Panc1 (cell line): ENCODE results near the gene COA7. TPM values are rescaled to one million over a fixed set of nuclear protein-coding genes. Genes with fewer than 3 reads are reported as not detected.

Experiments used
- ATAC-seq: fragments of 200-7000 bp; cut with Tn5 transposase; 2 replicates; pipeline ENCODE4 v1.9.1; 2020; ENCODE audit warnings: mild to moderate bottlenecking, moderate library complexity
- Bru-seq: library from RNA; stranded (reverse); fragments of 400-500 nt; gene quantifications from one replicate; lab custom pipeline; 2021; lab: Mats Ljungman, UMichigan
- BruChase-seq, 2 experiments: library from RNA; stranded (reverse); fragments of 400-500 nt; gene quantifications; one replicate each; lab custom pipeline; 2021; lab: Mats Ljungman, UMichigan
- BruUV-seq: library from RNA; stranded (reverse); fragments of 400-500 nt; replicated peaks from 2 replicates; lab custom pipeline; 2021; lab: Mats Ljungman, UMichigan
- CTCF ChIA-PET: fragments of 300-600 bp; sonication (Branson Sonifier 250); formaldehyde crosslinking; loops from one replicate; lab custom pipeline; 2022; ENCODE audit warnings: antibody characterized with exemption; lab: Charles Lee
- POLR2A ChIA-PET: fragments of 300-600 bp; sonication (Branson Sonifier 250); formaldehyde crosslinking; loops from one replicate; lab custom pipeline; 2022; ENCODE audit warnings: antibody characterized with exemption; lab: Charles Lee
- DNase-seq: peaks from one replicate; pipeline ENCODE4 v3.0.0-alpha.2; 2010; ENCODE audit warnings: low read depth, low spot score
- H3K27ac ChIP-seq: 2 replicates; pipeline ENCODE4 v1.5.1; 2011; ENCODE audit warnings: mild to moderate bottlenecking, low read length, inconsistent platforms
- H3K27me3 ChIP-seq: fragments of 200-500 bp; sonication (Bioruptor generic); 2 replicates; pipeline ENCODE4 v1.6.0; 2014; ENCODE audit warnings: low read length, inconsistent platforms; ENCODE audit not compliant: control insufficient read depth, insufficient read depth
- H3K36me3 ChIP-seq: fragments of 200-500 bp; sonication (Bioruptor generic); 2 replicates; pipeline ENCODE4 v1.5.1; 2014; ENCODE audit warnings: inconsistent platforms, mild to moderate bottlenecking, low read length, moderate library complexity; ENCODE audit not compliant: control insufficient read depth, insufficient read depth
- H3K4me1 ChIP-seq: 2 replicates; pipeline ENCODE4 v1.5.1; 2011; ENCODE audit warnings: inconsistent platforms, mild to moderate bottlenecking, low read length, moderate library complexity; ENCODE audit not compliant: control insufficient read depth, insufficient read depth
- H3K4me3 ChIP-seq, 2 experiments: 2 replicates each; pipeline ENCODE4 v1.5.1; 2011 to 2012; ENCODE audit warnings: low read depth in 2 of 2, low read length in 2 of 2, mild to moderate bottlenecking in 2 of 2, inconsistent platforms in 1 of 2, moderate library complexity in 1 of 2
- H3K9me3 ChIP-seq: fragments of 200-500 bp; sonication (Bioruptor generic); 2 replicates; pipeline ENCODE4 v1.5.1; 2014; ENCODE audit warnings: low read depth, mild to moderate bottlenecking, inconsistent platforms, low read length, moderate library complexity; ENCODE audit not compliant: control insufficient read depth, insufficient read depth
- POLR2AphosphoS5 ChIP-seq: IDR thresholded peaks from 2 replicates; pipeline ENCODE4 v1.6.1; 2012; ENCODE audit warnings: mild to moderate bottlenecking, low read depth, low read length, moderate library complexity
- TCF7L2 ChIP-seq: IDR thresholded peaks from 2 replicates; pipeline ENCODE4 v1.6.1; 2011; ENCODE audit warnings: mild to moderate bottlenecking, low read depth, low read length, inconsistent platforms
- in situ Hi-C: cut with HindIII; loops from 2 replicates; pipeline ENCODE4 v1.10.0; 2016; ENCODE audit warnings: low sequenced_read_pairs, low pct_unique_long_range_greater_than_20kb
- intact Hi-C: fragments of 100-400 bp; cut with micrococcal nuclease; formaldehyde crosslinking; loops from one replicate; pipeline ENCODE4 v1.10.0; 2022; ENCODE audit not compliant: unreplicated experiment
- long read RNA-seq: library from polyadenylated mRNA; unstranded; transcript quantifications from one replicate; pipeline ENCODE4 v2.0.0, GENCODE V29; 2021; ENCODE audit not compliant: unreplicated experiment
- polyA plus RNA-seq: library from polyadenylated mRNA; unstranded; fragments of >200 nt; gene quantifications from one replicate; pipeline ENCODE4 v1.2.1, GENCODE V29; 2012; ENCODE audit warnings: missing spikeins; ENCODE audit not compliant: insufficient read length
- total RNA-seq: library from RNA; stranded (reverse); gene quantifications from one replicate; pipeline ENCODE4 v1.2.1, GENCODE V29; 2021; ENCODE audit not compliant: unreplicated experiment
- TF ChIP-seq, protein P1 (sequence below), 2 experiments: IDR thresholded peaks; 2 replicates each; pipeline ENCODE4 v1.6.1; 2011 to 2012; ENCODE audit warnings: low read depth in 2 of 2, control low read depth in 1 of 2, low read length in 1 of 2, mild to moderate bottlenecking in 1 of 2, moderate library complexity in 1 of 2; ENCODE audit not compliant: insufficient read depth in 1 of 2
- TF ChIP-seq, protein P2 (sequence below): fragments of 450-650 bp; IDR thresholded peaks from 2 replicates; pipeline ENCODE4 v1.5.1; 2017; ENCODE audit warnings: mild to moderate bottlenecking

COA7 gene
- total RNA-seq (44.9 TPM), Bru-seq, nascent RNA (percentile 89 among the genes with signal in this experiment), BruChase-seq, experiment 1, labeled RNA remaining after a 2-hour chase (percentile 96 among the genes with signal in this experiment), BruChase-seq, experiment 2, labeled RNA remaining after a 6-hour chase (percentile 87 among the genes with signal in this experiment)
- 26.8 TPM for polyA plus RNA-seq
- long read RNA-seq, full-length matches to known transcripts = 36 of 52 reads
- long read RNA-seq, partial matches to known transcripts = 0 of 52 reads
- long read RNA-seq, other reads (novel, unspliced or antisense) = 16 of 52 reads

DNA sequence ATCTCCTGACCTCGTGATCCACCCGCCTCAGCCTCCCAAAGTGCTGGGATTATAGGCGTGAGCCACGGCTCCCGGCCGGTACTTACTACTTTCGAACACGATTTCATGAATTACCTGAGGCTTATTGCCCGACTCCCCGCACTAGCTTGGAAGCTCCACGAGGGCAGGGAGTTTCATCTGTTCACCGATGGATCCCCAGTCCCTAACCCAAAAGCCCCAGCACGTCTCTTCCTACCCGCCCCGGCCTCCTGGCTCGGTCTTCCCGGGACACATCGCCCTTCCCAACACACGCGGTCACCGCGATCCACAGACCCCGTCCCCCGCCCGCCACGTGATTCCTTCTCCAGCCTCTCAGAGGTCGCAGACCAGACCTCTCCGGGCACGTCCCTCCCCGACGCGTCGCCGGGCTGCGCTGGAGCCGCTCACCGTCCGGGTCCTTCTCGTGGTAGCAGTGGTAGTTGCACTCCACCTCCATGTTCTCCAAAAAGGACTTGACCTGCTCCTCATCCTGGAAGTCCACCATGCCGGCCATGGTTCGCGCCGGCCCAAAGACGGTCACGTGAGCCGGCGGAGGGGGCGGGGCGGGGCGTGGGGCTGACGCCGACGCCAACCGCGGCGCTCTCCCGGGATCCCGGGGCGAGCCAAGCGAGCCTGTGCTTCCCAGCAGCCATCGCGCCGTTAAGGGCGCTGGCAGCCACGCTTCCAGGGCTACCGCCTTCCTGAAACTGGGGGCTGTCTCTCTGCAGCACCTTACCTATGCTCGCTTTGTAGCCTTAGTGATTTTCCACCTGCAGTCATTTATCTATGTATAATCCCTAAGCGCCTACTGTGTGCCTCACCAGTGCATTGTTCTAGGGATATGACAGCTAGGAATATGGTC lies at the start of gene COA7:
Gene COA7 (minus strand): TSS at position 553 of the 880 bp plus-strand sequence. CDS start 21 bp downstream, at position 532.
- H3K36me3 ChIP-seq = no peaks in the 10 kb centered on the region
- CTCF ChIA-PET = no interaction called here
- peak within 1 kb of the TSS; percentile 85 for H3K4me3 ChIP-seq
- H3K4me1 ChIP-seq = peaks cover 14% of the 10 kb centered on the region
- POLR2A ChIA-PET = no interaction called here
- TF ChIP-seq, protein P1, sequence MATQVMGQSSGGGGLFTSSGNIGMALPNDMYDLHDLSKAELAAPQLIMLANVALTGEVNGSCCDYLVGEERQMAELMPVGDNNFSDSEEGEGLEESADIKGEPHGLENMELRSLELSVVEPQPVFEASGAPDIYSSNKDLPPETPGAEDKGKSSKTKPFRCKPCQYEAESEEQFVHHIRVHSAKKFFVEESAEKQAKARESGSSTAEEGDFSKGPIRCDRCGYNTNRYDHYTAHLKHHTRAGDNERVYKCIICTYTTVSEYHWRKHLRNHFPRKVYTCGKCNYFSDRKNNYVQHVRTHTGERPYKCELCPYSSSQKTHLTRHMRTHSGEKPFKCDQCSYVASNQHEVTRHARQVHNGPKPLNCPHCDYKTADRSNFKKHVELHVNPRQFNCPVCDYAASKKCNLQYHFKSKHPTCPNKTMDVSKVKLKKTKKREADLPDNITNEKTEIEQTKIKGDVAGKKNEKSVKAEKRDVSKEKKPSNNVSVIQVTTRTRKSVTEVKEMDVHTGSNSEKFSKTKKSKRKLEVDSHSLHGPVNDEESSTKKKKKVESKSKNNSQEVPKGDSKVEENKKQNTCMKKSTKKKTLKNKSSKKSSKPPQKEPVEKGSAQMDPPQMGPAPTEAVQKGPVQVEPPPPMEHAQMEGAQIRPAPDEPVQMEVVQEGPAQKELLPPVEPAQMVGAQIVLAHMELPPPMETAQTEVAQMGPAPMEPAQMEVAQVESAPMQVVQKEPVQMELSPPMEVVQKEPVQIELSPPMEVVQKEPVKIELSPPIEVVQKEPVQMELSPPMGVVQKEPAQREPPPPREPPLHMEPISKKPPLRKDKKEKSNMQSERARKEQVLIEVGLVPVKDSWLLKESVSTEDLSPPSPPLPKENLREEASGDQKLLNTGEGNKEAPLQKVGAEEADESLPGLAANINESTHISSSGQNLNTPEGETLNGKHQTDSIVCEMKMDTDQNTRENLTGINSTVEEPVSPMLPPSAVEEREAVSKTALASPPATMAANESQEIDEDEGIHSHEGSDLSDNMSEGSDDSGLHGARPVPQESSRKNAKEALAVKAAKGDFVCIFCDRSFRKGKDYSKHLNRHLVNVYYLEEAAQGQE (IDR thresholded peaks at IDR 0.05; ENCODE audit: insufficient read depth in 1 of 2, low read depth in 2 of 2, low read length in 1 of 2) = no peak
- TF ChIP-seq, protein P2, sequence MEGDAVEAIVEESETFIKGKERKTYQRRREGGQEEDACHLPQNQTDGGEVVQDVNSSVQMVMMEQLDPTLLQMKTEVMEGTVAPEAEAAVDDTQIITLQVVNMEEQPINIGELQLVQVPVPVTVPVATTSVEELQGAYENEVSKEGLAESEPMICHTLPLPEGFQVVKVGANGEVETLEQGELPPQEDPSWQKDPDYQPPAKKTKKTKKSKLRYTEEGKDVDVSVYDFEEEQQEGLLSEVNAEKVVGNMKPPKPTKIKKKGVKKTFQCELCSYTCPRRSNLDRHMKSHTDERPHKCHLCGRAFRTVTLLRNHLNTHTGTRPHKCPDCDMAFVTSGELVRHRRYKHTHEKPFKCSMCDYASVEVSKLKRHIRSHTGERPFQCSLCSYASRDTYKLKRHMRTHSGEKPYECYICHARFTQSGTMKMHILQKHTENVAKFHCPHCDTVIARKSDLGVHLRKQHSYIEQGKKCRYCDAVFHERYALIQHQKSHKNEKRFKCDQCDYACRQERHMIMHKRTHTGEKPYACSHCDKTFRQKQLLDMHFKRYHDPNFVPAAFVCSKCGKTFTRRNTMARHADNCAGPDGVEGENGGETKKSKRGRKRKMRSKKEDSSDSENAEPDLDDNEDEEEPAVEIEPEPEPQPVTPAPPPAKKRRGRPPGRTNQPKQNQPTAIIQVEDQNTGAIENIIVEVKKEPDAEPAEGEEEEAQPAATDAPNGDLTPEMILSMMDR = no peak
- TF ChIP-seq POLR2AphosphoS5 = peak; percentile 91
- no peaks in the 10 kb centered on the region for H3K27me3 ChIP-seq
- intact Hi-C loops = no loop called here
- peak; percentile 48 for DNase-seq
- ATAC-seq = peak; percentile 87
- H3K27ac ChIP-seq = peak within 1 kb of the TSS; percentile 97
- no TSS peak for BruUV-seq
- no peaks in the 10 kb centered on the region for H3K9me3 ChIP-seq
- in situ Hi-C loops = no loop called here

DNA sequence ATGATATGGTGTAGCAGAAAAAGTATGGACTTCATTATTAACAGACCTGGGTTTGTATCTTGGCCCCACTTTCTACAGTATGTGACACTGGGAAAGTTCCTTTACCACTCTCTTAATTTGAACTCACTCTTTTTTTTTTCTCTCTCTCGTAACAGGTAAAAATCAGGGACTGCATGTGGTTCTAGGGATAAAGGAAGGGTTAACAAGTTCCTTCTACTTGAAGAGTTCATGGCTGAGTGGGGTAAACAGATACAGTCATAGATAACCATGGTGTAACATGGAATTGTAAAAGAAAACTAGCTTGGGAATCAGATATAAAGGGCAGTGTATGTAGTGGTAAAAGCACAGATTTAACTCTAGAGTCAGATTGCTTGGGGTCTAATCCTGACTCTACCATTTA lies 49.3 kb upstream of the COA7 start:
- Histone ChIP-seq H3K27ac (no peak overlapping the region), H3K4me3 (no peak overlapping the region), H3K36me3 (no peaks in the 10 kb centered on the region), H3K4me1 (peaks cover 4% of the 10 kb centered on the region; the same call in 1 of the 2 replicates), H3K27me3 (no peaks in the 10 kb centered on the region), H3K9me3 (no peaks in the 10 kb centered on the region)
- intact Hi-C loops = no loop called here
- TF ChIP-seq TCF7L2 (no peak), POLR2AphosphoS5 (no peak)
- CTCF ChIA-PET = interaction anchor here (0.5 kb wide), 2 partner anchors 10 to 56 kb away, joined by 3 to 9 read pairs; no protein-coding TSS in a partner anchor
- BruUV-seq = no TSS peak
- ATAC-seq = no peak
- no peak for DNase-seq
- POLR2A ChIA-PET = no interaction called here
- in situ Hi-C loops = no loop called here
